Heart left ventricle (tissue), 16 donors: Measurements from ENCODE around the gene PIP4K2C. TPM values are rescaled to one million over a fixed set of nuclear protein-coding genes. Genes with fewer than 3 reads are reported as not detected.
A peak's percentile ranks its signal among the peaks of the same experiment; 100 is the strongest.

Experiments used
- ATAC-seq, 4 donors: fragments of 200-7000 bp; cut with Tn5 transposase; one replicate each; pipeline ENCODE4 v1.9.1; 2020 to 2022; ENCODE audit warnings: moderate library complexity in 4 of 4, mild to moderate bottlenecking in 3 of 4, moderate number of reproducible peaks in 1 of 4
- DNase-seq, 5 donors: peaks; one replicate each; pipeline ENCODE4 v3.0.0-alpha.2; 2020
- H3K27ac ChIP-seq, 12 donors: fragments of 200-600 bp; sonication (generic) in 4 of 12; one replicate each; pipeline versions ENCODE4 v1.5.0 to v1.8.0; 2016 to 2022; ENCODE audit warnings: mild to moderate bottlenecking in 2 of 12
- H3K27me3 ChIP-seq, 9 donors: fragments of 200-600 bp; sonication (generic) in 2 of 9; one replicate each; pipeline versions ENCODE4 v1.5.1 to v1.8.0; 2016 to 2022; ENCODE audit warnings: mild to moderate bottlenecking in 3 of 9
- H3K36me3 ChIP-seq, 9 donors: fragments of 200-600 bp; sonication (generic) in 2 of 9; one replicate each; pipeline versions ENCODE4 v1.5.0 to v1.8.0; 2018 to 2022; ENCODE audit warnings: mild to moderate bottlenecking in 2 of 9
- H3K4me1 ChIP-seq, 12 donors: fragments of 200-600 bp; sonication (generic) in 4 of 12; one replicate each; pipeline versions ENCODE4 v1.5.0 to v1.8.0; 2016 to 2022; ENCODE audit warnings: mild to moderate bottlenecking in 3 of 12
- H3K4me3 ChIP-seq, 12 donors: fragments of 200-600 bp; sonication (generic) in 4 of 12; one replicate each; pipeline versions ENCODE4 v1.5.0 to v1.8.0; 2017 to 2022; ENCODE audit warnings: mild to moderate bottlenecking in 9 of 12, moderate library complexity in 4 of 12
- H3K9me3 ChIP-seq, 12 donors: fragments of 200-600 bp; sonication (generic) in 4 of 12; one replicate each; pipeline versions ENCODE4 v1.5.0 to v1.8.0; 2016 to 2022; ENCODE audit warnings: mild to moderate bottlenecking in 1 of 12
- POLR2A ChIP-seq, 2 donors: fragments of 450-650 bp; IDR thresholded peaks; one replicate each; pipeline ENCODE4 v1.6.1; 2017; ENCODE audit warnings: antibody characterized with exemption in 2 of 2, mild to moderate bottlenecking in 2 of 2, moderate library complexity in 2 of 2
- WGBS, 4 donors: extraction: QIAGEN DNeasy Blood & Tissue Kit in 2 of 4; methylation state at CpG; one replicate each; pipeline versions ENCODE4 v1.1.5 to v1.1.7; 2013 to 2018; 5-methylcytosine and 5-hydroxymethylcytosine counted together
- intact Hi-C, 10 donors: fragments of 100-400 bp; cut with DNase I; formaldehyde crosslinking; loops; one replicate each; pipeline versions ENCODE4 v1.11.1 to v1.14.2; 2022
- polyA plus RNA-seq, 2 donors: library from polyadenylated mRNA; stranded (reverse); fragments of 200-250 nt; gene quantifications; one replicate each; pipeline ENCODE4 v1.2.3, GENCODE V29; 2013
- total RNA-seq, 9 donors: library from RNA; depleted of rRNA in 2 of 9; stranded (reverse); fragments of >200 nt in 2 of 9; fragmentation: NEBNext Ultra II Directional in 3 of 9; extraction: Animal tissue kit (Norgen Biotek cat#: 25700) in 3 of 9; gene quantifications; one replicate each; pipeline versions ENCODE4 v1.1.0 to v1.2.4, GENCODE V29; 2016 to 2023
- TF ChIP-seq, protein P1 (sequence below), 12 donors: fragments of 200-600 bp; sonication (generic) in 4 of 12; IDR thresholded peaks; one replicate each; pipeline versions ENCODE4 v1.5.0 to v1.8.0; 2018 to 2022; ENCODE audit warnings: antibody characterized with exemption in 12 of 12, mild to moderate bottlenecking in 5 of 12
- donor health status: ischemic (EF 13 %, LVEDD 7.1; RV severe dilation, severe dysfunction).
- donor health status: healthy with polysubstance abuse.
- donor health status: DM: no; HTN: yes; CAD: no.
- donor health status: DM: no; HTN: no; CAD: no.
- donor health status: ischemic (EF 25% LVEDD 6.9; RV normal size, moderate dysfunction).
- donor health status: ischemic (EF 25% LVEDD 5.7; RV mildly dilated, moderate dysfunction).
- donor health status: healthy.
- donor health status: DM: yes; HTN: yes; CAD: no.
- donor health status: ischemic (EF 35%, LVEDD 5.7; RV mildly dilated, moderate dysfunction).
- donor health status: nonischemic (EF 11% LVEDD 7.7; RV severe dilation, severe dysfunction).
- donor health status: DM: yes; HTN: yes; CAD: no.
- donor health status: PGD.
- donor health status: ischemic (EF 29% LVEDD 5.4; RV normal size, mild dysfunction).
- donor health status: nonischemic (EF 23%, LVEDD 6.1; RV moderate dilation, normal function).

The PIP4K2C gene
- total and polyA plus RNA-seq, 11 donors, result 4.6 to 31.0 (median 17.0) TPM

DNA sequence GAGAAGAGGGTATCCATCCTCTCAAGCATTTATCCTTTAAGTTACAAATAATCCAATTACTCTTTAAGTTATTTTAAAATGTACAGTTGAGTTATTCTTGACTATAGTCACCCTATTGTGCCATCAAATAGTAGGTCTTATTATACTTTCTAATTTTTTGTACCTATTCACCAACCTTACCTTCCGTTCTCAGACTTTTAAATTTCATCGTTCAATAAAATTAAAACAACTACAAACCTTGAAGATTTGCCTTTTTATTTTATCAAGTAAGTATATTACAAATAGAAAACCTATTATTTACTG lies 43.0 kb upstream of the PIP4K2C start:
- no peak overlapping the region for H3K27ac ChIP-seq
- ATAC-seq (no peak), DNase-seq (no peak)
- H3K9me3 ChIP-seq, result no peaks in the 10 kb centered on the region
- intact Hi-C loops, result loop anchor here in 1 of 10 donors (5.0 kb wide), 1 partner anchor 61 kb away; the partner anchor contains the start of gene MARS1
- H3K27me3 ChIP-seq, result peaks cover 0 to 38% (median 22%) of the 10 kb centered on the region in 9 donors
- peaks cover 0 to 48% (median 30%) of the 10 kb centered on the region in 12 donors for H3K4me1 ChIP-seq
- peaks cover 0 to 11% (median 0%) of the 10 kb centered on the region in 9 donors for H3K36me3 ChIP-seq
- TF ChIP-seq, protein P1, sequence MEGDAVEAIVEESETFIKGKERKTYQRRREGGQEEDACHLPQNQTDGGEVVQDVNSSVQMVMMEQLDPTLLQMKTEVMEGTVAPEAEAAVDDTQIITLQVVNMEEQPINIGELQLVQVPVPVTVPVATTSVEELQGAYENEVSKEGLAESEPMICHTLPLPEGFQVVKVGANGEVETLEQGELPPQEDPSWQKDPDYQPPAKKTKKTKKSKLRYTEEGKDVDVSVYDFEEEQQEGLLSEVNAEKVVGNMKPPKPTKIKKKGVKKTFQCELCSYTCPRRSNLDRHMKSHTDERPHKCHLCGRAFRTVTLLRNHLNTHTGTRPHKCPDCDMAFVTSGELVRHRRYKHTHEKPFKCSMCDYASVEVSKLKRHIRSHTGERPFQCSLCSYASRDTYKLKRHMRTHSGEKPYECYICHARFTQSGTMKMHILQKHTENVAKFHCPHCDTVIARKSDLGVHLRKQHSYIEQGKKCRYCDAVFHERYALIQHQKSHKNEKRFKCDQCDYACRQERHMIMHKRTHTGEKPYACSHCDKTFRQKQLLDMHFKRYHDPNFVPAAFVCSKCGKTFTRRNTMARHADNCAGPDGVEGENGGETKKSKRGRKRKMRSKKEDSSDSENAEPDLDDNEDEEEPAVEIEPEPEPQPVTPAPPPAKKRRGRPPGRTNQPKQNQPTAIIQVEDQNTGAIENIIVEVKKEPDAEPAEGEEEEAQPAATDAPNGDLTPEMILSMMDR (IDR thresholded peaks at IDR 0.05), result no peak
- TF ChIP-seq POLR2A (IDR thresholded peaks at IDR 0.05), result no peak
- H3K4me3 ChIP-seq, result no peak overlapping the region
- 95 to 99% (median 96%) methylated on average over 2 of the region's 2 CpGs for WGBS, 4 donors

DNA sequence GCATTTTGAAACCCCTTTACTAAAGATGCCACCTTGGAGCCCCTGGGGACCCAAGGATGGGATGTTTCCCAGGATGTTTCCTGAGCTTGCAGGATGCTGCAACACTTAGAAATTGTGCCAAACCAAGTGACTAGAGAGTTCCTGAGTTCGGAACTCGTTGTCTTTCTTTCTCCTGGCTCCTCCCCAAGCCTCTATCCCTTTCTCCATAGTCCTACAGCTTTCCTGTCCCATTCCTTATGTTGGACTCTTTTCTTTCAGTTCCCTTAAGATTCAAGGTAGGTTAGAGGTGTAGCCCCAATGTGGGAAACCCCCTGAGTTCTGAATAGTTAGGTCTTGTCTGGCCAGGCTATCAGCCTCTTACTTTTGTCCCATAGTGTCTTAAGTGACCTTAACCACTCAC lies 42.5 kb upstream of the PIP4K2C start:
- 25 to 46% (median 33%) methylated on average over 2 of the region's 2 CpGs for WGBS, 4 donors
- TF ChIP-seq, protein P1 (IDR thresholded peaks at IDR 0.05), result no peak
- no peak for TF ChIP-seq POLR2A (IDR thresholded peaks at IDR 0.05)
- intact Hi-C loops, result loop anchor here in 1 of 10 donors (5.0 kb wide), 1 partner anchor 61 kb away; the partner anchor contains the start of gene MARS1
- Histone ChIP-seq H3K4me3 (no peak overlapping the region), H3K27me3 (peaks cover 0 to 38% (median 22%) of the 10 kb centered on the region in 9 donors), H3K4me1 (peaks cover 0 to 45% (median 30%) of the 10 kb centered on the region in 12 donors), H3K27ac (no peak overlapping the region), H3K9me3 (no peaks in the 10 kb centered on the region), H3K36me3 (peaks cover 0 to 11% (median 0%) of the 10 kb centered on the region in 9 donors)
- DNase-seq (no peak), ATAC-seq (no peak)

DNA sequence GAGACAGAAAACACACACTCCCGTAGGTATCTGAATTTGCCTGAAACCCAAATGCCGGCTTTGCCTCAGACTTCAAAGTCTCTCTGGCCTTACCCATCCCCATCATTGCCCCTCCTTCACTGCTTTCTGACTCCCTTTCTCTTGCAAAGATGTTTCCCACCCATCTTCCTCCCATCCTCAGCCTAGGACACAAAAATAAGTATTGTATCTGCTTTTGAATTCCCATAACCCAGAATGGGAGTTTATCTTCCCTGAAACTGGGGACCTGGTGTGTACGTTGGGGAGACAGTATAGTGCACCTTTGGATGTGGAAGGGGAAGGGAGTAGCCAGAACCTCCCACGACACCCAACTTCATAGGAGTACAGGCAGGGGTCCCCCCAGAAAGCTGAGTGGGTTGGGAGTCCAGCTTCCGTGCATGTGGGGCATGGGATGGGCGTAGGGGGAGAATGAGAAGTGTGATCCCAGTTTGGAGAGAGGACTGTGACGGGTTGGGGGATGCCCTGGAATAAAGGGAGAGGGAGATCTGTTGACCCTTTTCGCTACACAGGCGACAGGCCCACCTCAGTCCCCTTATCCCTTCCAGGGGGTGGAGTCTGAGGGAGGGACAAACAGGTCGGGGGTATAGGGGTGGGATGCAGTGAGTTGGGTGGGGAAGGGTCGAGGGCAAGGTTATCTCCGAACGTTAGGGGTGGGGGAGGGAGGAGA lies 41.6 kb upstream of the PIP4K2C start:
- no peak for ATAC-seq
- intact Hi-C loops, result loop anchor here in 1 of 10 donors (5.0 kb wide), 1 partner anchor 62 kb away; the partner anchor contains the start of gene MARS1
- 35 to 46% (median 42%) methylated on average over 12 to 13 of the region's 13 CpGs for WGBS, 4 donors
- Histone ChIP-seq H3K27me3 (peaks cover 0 to 38% (median 22%) of the 10 kb centered on the region in 9 donors), H3K4me3 (peak overlapping the region in 11 of 12 donors; percentile 14 to 56 (median 43)), H3K27ac (no peak overlapping the region), H3K9me3 (no peaks in the 10 kb centered on the region), H3K4me1 (peaks cover 0 to 36% (median 24%) of the 10 kb centered on the region in 12 donors), H3K36me3 (peaks cover 0 to 6% (median 0%) of the 10 kb centered on the region in 9 donors)
- TF ChIP-seq POLR2A (IDR thresholded peaks at IDR 0.05), result no peak
- TF ChIP-seq, protein P1 (IDR thresholded peaks at IDR 0.05), result no peak
- DNase-seq, result no peak

DNA sequence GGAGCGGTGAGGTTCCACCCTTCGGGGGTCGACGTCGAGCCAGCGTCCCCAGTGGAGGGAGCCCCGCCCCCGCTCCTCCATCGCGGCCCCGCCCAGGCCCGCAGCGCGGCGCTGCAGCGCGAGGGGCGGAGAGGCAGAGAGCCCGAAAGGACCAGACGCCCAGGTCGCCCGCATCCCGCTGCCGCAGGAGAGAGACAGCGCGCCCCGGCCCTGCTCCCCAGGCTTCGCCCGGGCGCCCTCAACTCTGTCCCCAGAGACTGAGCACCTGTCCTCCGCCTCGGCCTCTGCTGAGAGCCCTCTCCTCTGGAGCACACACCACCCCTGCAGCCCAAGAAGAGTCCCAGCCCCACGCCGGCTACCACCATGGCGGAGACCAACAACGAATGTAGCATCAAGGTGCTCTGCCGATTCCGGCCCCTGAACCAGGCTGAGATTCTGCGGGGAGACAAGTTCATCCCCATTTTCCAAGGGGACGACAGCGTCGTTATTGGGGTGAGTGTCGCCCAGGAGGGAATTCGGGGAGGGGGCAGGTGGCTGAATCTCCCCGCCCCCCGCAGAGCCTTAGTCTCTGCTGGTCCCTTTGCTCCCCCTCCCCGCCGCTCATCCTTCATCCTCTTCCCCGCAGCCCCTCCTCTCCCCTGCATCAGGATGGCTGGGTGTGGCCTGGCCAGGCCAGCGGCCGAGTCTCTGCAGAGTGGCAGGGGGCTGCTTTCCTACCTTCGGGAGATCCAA lies 40.9 kb upstream of the PIP4K2C start, which contains the start of gene KIF5A:
KIF5A (plus strand) TSS at position 136 of the 732 bp plus-strand sequence; CDS start at position 364, 228 bp downstream.
- intact Hi-C loops, result loop anchor here in 1 of 10 donors (5.0 kb wide), 1 partner anchor 63 kb away; the partner anchor contains the start of gene MARS1
- DNase-seq, result peak in 1 of 5 donors; percentile 35
- peaks cover 0 to 29% (median 18%) of the 10 kb centered on the region in 12 donors for H3K4me1 ChIP-seq
- peak within 1 kb of the TSS in 11 of 12 donors; percentile 14 to 56 (median 43) for H3K4me3 ChIP-seq
- no peak for ATAC-seq
- H3K27ac ChIP-seq, result no peak within 1 kb of the TSS
- no peaks in the 10 kb centered on the region for H3K9me3 ChIP-seq
- 3 to 4% (median 4%) methylated on average over 35 to 52 of the region's 52 CpGs for WGBS, 4 donors
- TF ChIP-seq, protein P1 (IDR thresholded peaks at IDR 0.05), result no peak
- TF ChIP-seq POLR2A (IDR thresholded peaks at IDR 0.05), result no peak
- peaks cover 0 to 42% (median 22%) of the 10 kb centered on the region in 9 donors for H3K27me3 ChIP-seq
- peaks cover 0 to under 1% (median 0%) of the 10 kb centered on the region in 9 donors for H3K36me3 ChIP-seq
